Measurements from ENCODE around the gene GABRP. TPM values are rescaled to one million over a fixed set of nuclear protein-coding genes. Genes with fewer than 3 reads are reported as not detected.

Gene GABRP
- polyA plus RNA-seq, 3 donors: not detected

DNA sequence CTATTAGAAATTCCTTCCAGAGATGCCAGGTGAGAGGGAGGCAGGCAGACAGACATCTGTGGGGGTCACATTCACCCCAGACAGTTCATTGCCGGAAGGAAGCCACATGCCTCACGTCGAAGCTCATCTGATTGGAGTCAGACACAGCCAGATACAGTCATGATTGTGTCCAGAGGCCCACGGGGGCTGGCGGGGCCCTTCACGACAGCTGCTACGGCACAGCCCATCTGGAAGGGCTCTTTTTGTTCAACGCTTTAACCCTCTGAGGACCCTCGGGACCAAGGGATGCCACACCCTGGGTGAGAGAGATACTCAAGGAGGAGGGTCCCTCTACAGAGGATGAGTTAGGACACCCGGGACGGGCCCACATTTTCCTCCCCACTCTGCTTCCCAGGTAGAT lies 31.9 kb upstream of the GABRP start:
- H3K27ac Mint-ChIP-seq: no peak overlapping the region
- Histone ChIP-seq H3K4me2 (replicated peaks; ENCODE audit: extremely low read depth, low read length, poor library complexity, severe bottlenecking) (no peak overlapping the region), H3K9me3 (replicated peaks in 1 of 2; ENCODE audit: control insufficient read depth in 1 of 2, insufficient read depth in 1 of 2, low read length in 2 of 2) (no peaks in the 10 kb centered on the region), H2AFZ (ENCODE audit: insufficient read depth, low read depth, low read length, poor library complexity, severe bottlenecking) (no peak overlapping the region), H3K79me2 (ENCODE audit: insufficient read depth, low read length) (no peaks in the 10 kb centered on the region), H3K4me3 (replicated peaks in 1 of 3; ENCODE audit: low read depth in 2 of 3, low read length in 3 of 3) (no peak overlapping the region), H3K4me1 (ENCODE audit: control insufficient read depth in 1 of 2, insufficient read depth in 2 of 2, low read length in 2 of 2) (no peaks in the 10 kb centered on the region), H3K9ac (ENCODE audit: insufficient read depth, low read length, poor library complexity, severe bottlenecking) (no peak overlapping the region), H3K36me3 (replicated peaks in 1 of 2; ENCODE audit: control insufficient read depth in 1 of 2, insufficient read depth in 2 of 2, low read length in 2 of 2) (no peaks in the 10 kb centered on the region), H3K27ac (ENCODE audit: low read depth in 1 of 2, low read length in 2 of 2) (no peak overlapping the region), H4K20me1 (ENCODE audit: insufficient read depth, low read length) (no peaks in the 10 kb centered on the region), H3K27me3 (ENCODE audit: control insufficient read depth in 2 of 2, insufficient read depth in 2 of 2, low read length in 2 of 2) (peaks cover 0 to under 1% of the 10 kb centered on the region in 2 donors)
- H3K4me1 Mint-ChIP-seq: peaks cover 3% of the 10 kb centered on the region
- 81% methylated on average over 5 of the region's 11 CpGs for WGBS (ENCODE audit: insufficient coverage)
- TF ChIP-seq, protein P1, sequence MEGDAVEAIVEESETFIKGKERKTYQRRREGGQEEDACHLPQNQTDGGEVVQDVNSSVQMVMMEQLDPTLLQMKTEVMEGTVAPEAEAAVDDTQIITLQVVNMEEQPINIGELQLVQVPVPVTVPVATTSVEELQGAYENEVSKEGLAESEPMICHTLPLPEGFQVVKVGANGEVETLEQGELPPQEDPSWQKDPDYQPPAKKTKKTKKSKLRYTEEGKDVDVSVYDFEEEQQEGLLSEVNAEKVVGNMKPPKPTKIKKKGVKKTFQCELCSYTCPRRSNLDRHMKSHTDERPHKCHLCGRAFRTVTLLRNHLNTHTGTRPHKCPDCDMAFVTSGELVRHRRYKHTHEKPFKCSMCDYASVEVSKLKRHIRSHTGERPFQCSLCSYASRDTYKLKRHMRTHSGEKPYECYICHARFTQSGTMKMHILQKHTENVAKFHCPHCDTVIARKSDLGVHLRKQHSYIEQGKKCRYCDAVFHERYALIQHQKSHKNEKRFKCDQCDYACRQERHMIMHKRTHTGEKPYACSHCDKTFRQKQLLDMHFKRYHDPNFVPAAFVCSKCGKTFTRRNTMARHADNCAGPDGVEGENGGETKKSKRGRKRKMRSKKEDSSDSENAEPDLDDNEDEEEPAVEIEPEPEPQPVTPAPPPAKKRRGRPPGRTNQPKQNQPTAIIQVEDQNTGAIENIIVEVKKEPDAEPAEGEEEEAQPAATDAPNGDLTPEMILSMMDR (IDR thresholded peaks at IDR 0.05): no peak
- H3K4me3 Mint-ChIP-seq: no peak overlapping the region
- intact Hi-C loops (cut with micrococcal nuclease): no loop called here
- H3K9me3 Mint-ChIP-seq: peaks cover 0 to 4% (median 0%) of the 10 kb centered on the region in 7 donors
- H3K27me3 Mint-ChIP-seq (ENCODE audit: low read depth in 3 of 3): peaks cover 13 to 35% (median 13%) of the 10 kb centered on the region in 3 donors
- no peaks in the 10 kb centered on the region for H3K36me3 Mint-ChIP-seq
- DNase-seq: no peak

- peaks cover 0 to 4% (median 0%) of the 10 kb centered on the region in 7 donors for H3K9me3 Mint-ChIP-seq
These were observed 31.0 kb upstream of the GABRP start for GRCh38 chr5:170752257-170753215.

More at GRCh38 chr5:170752257-170753215, 31.0 kb upstream of the GABRP start:
- intact Hi-C loops (cut with micrococcal nuclease): no loop called here
- no peak overlapping the region for H3K4me3 Mint-ChIP-seq
- no peak overlapping the region for H3K4me3 ChIP-seq (replicated peaks in 1 of 3; ENCODE audit: low read depth in 2 of 3, low read length in 3 of 3)
- no peak overlapping the region for H3K27ac ChIP-seq (ENCODE audit: low read depth in 1 of 2, low read length in 2 of 2)
- no peaks in the 10 kb centered on the region for H3K27me3 ChIP-seq (ENCODE audit: control insufficient read depth in 2 of 2, insufficient read depth in 2 of 2, low read length in 2 of 2)
- TF ChIP-seq, protein P1 (IDR thresholded peaks at IDR 0.05): no peak
- peaks cover 10 to 32% (median 11%) of the 10 kb centered on the region in 3 donors for H3K27me3 Mint-ChIP-seq (ENCODE audit: low read depth in 3 of 3)
- no peak for DNase-seq
- H4K20me1 ChIP-seq (ENCODE audit: insufficient read depth, low read length): no peaks in the 10 kb centered on the region
- peaks cover 3% of the 10 kb centered on the region for H3K4me1 Mint-ChIP-seq
- H3K4me1 ChIP-seq (ENCODE audit: control insufficient read depth in 1 of 2, insufficient read depth in 2 of 2, low read length in 2 of 2): no peaks in the 10 kb centered on the region
- 82% methylated on average over 7 of the region's 10 CpGs for WGBS (ENCODE audit: insufficient coverage)
- no peak overlapping the region for H2AFZ ChIP-seq (ENCODE audit: insufficient read depth, low read depth, low read length, poor library complexity, severe bottlenecking)
- no peak overlapping the region for H3K9ac ChIP-seq (ENCODE audit: insufficient read depth, low read length, poor library complexity, severe bottlenecking)
- H3K36me3 ChIP-seq (replicated peaks in 1 of 2; ENCODE audit: control insufficient read depth in 1 of 2, insufficient read depth in 2 of 2, low read length in 2 of 2): no peaks in the 10 kb centered on the region
- no peak overlapping the region for H3K27ac Mint-ChIP-seq
- H3K79me2 ChIP-seq (ENCODE audit: insufficient read depth, low read length): no peaks in the 10 kb centered on the region
- H3K4me2 ChIP-seq (replicated peaks; ENCODE audit: extremely low read depth, low read length, poor library complexity, severe bottlenecking): no peak overlapping the region
- H3K9me3 ChIP-seq (replicated peaks in 1 of 2; ENCODE audit: control insufficient read depth in 1 of 2, insufficient read depth in 1 of 2, low read length in 2 of 2): no peaks in the 10 kb centered on the region
- H3K36me3 Mint-ChIP-seq: no peaks in the 10 kb centered on the region

Measured in CD14-positive monocyte (primary cell).